ENCODE measurements around the gene GATB.

DNA sequence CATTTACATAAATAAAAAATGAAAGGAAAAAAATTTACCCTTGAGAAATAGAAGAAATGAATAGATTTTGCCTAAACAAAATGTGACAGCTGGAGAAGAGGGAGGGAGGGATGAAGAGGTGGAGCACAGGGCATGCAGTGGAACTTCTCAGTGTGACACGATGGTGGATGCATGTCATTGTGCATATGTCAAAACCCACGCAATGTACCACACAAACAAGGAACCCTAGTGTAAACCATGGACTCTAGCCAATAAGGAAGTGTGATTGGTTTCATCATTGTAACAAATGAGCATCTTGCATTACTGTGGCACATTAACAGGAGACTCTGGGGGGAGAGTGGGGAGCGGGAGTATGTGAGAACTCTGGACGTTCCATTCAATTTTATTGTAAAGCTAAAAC lies 58.6 kb downstream of the GATB start:
- TF ChIP-seq POLR2AphosphoS5 (IDR thresholded peaks at IDR 0.05) (no peak), CTCF (IDR thresholded peaks at IDR 0.05) (no peak), POLR2A (IDR thresholded peaks at IDR 0.05) (no peak), EP300 (IDR thresholded peaks at IDR 0.05) (no peak)
